Measurements from ENCODE around the gene TRAP1.

GRCh38 chr16:3755249-3755648, 37.9 kb upstream of the TRAP1 start:
- TF ChIP-seq POLR2A (IDR thresholded peaks at IDR 0.05; ENCODE audit: low read length): no peak
- no peak for TF ChIP-seq GATA1 (IDR thresholded peaks at IDR 0.05; ENCODE audit: low read depth, low read length)

Measured in erythroblast (primary cell).